ENCODE results near the gene PPP1R26.
"Not testable (repeated sequence)": the region's sequence is repeated elsewhere in the genome, so short reads cannot be mapped to it uniquely, and the experiment has no call there.

The PPP1R26 gene

DNA sequence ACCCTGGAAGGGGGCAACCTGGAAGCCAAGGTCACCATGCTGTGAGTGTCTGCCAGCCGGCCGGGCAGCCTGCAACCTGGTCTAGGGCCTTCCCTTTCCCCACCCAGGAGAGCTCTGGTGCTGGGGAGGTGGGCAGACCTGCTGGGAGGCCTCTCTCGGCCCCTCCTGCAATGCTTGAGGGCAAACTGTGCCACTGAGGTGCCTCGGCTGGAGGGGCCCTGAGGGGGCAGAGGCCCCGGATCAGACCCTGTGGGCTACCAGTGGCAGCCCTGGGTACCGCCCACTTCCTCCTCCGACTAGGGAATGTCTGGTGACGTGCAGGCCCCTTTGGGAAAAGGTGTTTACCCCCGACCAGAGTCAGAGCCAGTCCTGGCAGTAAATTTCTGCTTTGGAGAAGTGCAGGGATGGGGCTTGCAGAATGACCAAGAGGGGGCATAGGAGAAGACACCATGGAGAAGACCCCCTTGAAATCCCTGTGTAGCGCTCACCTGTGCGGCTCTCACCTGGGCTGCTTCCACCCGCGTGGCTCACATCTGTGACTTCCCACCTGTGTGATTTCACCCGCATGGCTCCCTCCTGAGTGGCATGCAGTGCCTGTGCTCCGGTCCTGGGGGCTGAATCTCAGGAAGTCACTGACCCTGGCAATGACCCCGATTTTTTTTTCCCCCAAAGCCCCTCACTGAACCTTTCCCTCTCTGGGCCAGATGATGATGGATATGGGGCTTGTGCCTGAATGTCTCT lies 42.7 kb downstream of the PPP1R26 start:
- DNase-seq, result no peak

- no peak for DNase-seq
These were observed 43.3 kb downstream of the PPP1R26 start for GRCh38 chr9:135522931-135523330.

DNA sequence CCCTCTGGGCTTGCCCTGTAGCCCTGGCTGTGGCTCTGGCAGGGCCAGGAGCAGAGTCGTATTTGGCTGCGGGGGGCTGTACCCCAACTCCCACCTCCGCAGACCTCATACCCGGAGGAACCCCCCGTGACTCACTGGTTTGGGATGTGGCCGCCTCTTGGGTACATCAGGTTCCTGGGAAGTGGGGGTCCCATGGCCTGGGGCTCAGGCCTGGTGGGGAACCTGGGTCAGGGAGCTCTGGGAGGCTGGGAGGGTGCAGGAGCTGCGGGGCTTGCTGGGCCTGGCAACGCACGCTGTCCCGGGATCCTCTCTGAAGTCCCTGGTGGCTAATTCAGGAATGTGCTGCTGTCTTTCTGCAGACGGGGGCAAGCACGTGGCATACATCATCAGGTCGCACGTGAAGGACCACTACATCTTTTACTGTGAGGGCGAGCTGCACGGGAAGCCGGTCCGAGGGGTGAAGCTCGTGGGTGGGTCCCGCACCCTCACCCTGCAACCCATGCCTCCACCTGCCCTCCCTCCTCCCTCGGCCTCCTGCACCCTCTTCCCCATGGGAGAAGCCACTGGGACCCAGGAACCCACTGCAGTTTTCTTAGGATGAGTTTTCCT lies 44.0 kb downstream of the PPP1R26 start:
- no peak for DNase-seq

GRCh38 chr9:135524130-135524861 lies 44.7 kb downstream of the PPP1R26 start:
- DNase-seq, result no peak

DNA sequence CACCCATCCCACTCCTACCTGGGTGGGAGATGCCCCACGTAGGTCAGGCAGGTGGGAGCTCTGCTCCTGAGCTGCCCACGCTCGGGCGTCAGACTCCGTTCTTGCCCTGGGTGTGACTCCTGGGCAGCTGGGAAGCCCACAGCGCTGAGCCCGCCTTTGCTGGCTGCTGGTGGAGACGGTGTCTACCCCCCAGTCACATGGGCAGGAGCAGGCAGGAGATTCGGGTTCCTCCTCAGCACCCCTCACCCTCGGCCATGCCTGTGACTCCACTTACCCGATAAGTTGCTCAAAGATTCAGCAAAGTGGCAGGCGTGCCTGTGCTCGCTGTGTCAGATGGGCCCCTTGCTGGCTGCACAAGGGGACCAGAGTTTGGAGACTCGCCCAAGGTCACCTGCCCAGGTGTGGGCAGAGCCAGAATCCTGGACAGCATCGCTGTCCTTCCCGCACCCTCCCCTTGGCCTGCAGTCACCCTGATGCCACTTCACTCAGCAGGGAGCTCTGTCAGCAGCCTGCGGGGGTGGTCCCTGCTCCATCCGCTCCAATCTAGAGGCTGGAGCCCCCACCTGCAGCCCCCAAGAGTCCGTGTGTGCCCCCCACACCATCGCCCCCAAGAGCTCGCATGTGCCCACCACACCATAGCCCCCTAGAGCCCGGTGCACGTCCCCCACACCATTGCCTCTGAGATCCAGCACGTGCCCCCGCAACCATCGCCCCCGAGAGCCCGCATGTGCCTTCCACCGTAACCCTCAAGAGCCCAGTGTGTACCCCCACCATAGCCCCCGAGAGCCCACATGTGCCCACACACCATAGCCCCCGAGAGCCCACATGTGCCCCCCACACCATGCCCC lies 45.9 kb downstream of the PPP1R26 start:
- no peak for DNase-seq

GRCh38 chr9:135526089-135526729 lies 46.6 kb downstream of the PPP1R26 start:
- no peak for DNase-seq

DNA sequence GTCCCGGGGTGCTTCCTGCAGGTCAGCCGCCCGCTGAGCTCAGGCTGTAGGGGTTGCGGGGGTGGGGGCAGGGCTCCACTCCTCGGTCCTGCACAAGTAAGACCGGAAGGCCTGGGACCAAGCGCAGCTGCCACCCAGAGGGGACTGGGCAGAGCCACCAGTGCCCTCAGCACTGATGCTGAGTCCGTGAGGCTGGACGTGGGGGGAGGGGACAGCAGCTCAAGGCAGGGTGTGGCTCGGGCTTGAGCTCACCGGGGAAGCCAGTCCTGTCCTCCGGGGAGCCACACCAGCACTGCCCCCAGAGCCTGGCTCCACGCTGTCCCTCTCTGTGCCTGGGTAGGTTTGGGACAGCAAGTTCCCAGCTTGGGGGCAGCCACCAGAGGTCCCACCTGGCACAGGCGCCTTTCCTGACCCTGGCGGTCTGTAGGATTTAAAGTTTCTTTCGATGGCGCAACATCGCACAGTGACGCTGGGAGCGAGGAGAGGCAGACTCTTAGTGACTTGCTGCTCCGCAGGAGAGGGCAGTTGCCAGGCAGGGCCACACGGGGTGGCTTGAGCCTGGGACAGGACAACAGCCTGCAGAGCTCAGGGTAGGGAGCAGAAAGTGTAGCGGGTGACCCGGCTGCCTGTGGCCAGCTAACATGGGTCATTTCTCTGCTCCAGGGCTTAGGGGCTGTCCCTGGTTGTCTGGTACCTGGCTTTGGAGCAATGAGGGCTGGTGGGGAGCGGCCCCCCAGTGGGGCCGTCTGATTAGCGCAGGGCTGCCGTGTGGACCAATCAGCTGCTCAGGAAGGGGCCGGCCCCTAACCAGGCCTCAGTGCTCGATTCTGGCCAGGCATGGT lies 47.4 kb downstream of the PPP1R26 start:
- no peak for DNase-seq

DNA sequence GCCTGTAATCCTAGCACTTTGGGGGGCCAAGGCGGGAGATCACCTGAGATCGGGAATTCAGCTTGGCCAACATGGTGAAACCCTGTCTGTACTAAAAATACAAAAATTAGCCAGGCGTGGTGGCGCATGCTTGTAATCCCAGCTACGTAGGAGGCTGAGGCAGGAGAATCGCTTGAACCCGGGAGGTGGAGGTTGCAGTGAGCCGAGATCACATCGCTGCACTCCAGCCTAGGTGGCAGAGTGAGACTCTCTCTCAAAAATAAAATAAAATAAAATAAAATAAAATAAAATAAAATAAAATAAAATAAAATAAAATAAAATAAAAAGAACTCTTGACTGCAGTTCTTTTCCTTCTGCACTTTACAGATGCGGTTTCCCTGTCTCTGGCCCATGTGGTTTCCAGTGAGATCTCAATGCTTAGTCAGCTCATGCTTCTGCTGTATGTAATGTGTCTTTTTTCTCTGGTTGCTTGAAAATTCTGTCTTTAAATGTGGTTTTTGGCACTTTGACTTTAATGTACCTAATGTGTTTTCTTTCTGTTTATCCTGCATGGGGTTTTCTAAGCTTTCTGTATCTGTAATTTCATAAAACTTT lies 49.4 kb downstream of the PPP1R26 start:
- DNase-seq, result not testable (repeated sequence)

GRCh38 chr9:135530146-135530545 lies 50.6 kb downstream of the PPP1R26 start:
- DNase-seq, result no peak

GRCh38 chr9:135531096-135531495 lies 51.5 kb downstream of the PPP1R26 start:
- DNase-seq, result no peak

DNA sequence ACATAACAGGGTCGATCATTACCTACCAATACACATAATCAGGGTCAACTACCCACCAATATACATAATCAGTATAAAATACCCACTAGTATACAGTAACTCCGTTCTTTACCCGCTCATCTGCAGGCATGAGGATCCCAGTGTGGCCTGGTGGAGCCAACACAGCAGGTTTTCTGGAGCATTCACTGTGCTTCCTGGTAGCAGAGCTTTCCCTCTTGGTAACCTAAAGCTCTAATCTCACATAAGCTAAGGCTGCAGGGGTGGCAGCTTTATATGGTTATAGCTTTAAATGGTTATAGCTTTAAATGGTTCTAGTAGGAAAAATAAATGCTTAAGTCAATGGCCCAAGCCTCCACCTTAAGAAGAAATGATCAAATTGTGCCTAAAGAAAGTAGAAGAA lies 53.5 kb downstream of the PPP1R26 start:
- DNase-seq, result no peak

- DNase-seq, result no peak
These were observed 54.1 kb downstream of the PPP1R26 start for GRCh38 chr9:135533674-135534073.

DNA sequence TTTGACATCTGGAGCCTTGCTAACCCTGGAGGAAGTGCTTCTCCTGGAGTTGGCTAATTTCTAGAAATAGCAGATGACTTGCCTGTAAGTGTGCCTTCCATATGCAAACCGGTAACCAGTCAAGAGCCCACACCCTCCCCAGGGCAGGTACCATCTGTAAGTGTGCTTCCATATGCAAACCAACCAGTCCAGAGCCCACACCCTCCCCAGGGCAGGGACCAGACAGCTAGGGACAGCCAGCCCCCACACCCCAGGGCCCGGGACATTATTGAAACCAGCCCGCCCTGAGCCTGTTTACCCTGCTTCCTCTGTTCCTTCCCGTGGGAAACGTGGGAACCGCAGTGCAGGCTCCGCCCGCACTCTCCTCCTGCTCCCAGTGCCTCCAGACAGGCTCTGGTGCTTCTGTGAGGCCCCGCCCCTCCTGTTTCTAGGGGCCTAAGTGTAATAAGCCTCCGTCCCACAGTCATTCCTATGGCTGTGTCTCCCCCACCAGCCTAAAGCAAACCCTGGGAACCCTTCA lies 54.7 kb downstream of the PPP1R26 start:
- DNase-seq, result not testable (repeated sequence)

- DNase-seq, result not testable (repeated sequence)
These were observed 55.2 kb downstream of the PPP1R26 start for GRCh38 chr9:135534826-135535225.

DNA sequence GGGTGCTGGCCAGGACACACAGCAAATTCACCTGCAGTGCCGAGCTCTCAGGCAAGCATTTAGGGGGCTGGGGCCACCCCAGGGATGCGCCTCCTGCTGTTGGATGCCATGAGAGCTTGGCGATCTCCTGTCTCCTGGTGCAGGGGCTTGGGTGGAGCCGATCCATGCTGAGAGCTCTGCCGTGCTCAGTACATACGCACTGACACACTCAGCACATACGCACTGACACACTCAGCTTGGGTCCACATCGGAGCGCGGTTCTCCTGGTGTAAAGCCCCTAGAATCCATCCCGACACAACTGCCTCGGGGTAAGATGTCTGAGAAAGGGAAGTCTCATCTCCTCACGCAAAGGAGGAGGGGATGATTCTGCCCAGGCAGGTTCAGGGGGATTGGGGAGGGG lies 56.0 kb downstream of the PPP1R26 start:
- DNase-seq, result not testable (repeated sequence)

- DNase-seq, result no peak
These were observed 56.6 kb downstream of the PPP1R26 start for GRCh38 chr9:135536216-135536615.

All from suppressor macrophage (primary cell).